Neural cell (in vitro differentiated cells): ENCODE results near the gene GJE1. TPM values are rescaled to one million over a fixed set of nuclear protein-coding genes. Genes with fewer than 3 reads are reported as not detected.

Experiments used
- H2AFZ ChIP-seq: fragments of 200-600, 300-800 bp; sonication (generic), shearing (Covaris generic); 2 replicates; pipeline ENCODE4 v1.6.0; 2014; ENCODE audit warnings: low read depth, mild to moderate bottlenecking, antibody characterized with exemption, low read length, moderate library complexity
- H3F3A ChIP-seq: fragments of 200-600 bp; shearing (Covaris generic); 2 replicates; pipeline ENCODE4 v1.6.1; 2016; ENCODE audit warnings: mild to moderate bottlenecking, moderate library complexity, mixed read lengths, antibody characterized with exemption, low read length; ENCODE audit not compliant: insufficient read depth, poor library complexity, severe bottlenecking
- H3K27ac ChIP-seq: fragments of 200-600, 300-800 bp; sonication (generic), shearing (Covaris generic); 2 replicates; pipeline ENCODE4 v1.5.1; 2014; ENCODE audit warnings: mild to moderate bottlenecking, low read length, moderate library complexity
- H3K27me3 ChIP-seq: fragments of 300-800, 200-600 bp; sonication (generic), shearing (Covaris generic); 2 replicates; pipeline ENCODE4 v1.6.0; 2014; ENCODE audit warnings: mild to moderate bottlenecking, low read depth, low read length, moderate library complexity; ENCODE audit not compliant: insufficient read depth
- H3K36me3 ChIP-seq: fragments of 300-800, 200-600 bp; sonication (generic), shearing (Covaris generic); 2 replicates; pipeline ENCODE4 v1.5.1; 2014; ENCODE audit warnings: mild to moderate bottlenecking, antibody characterized with exemption, low read length, moderate library complexity; ENCODE audit not compliant: insufficient read depth
- H3K4me2 ChIP-seq: fragments of 300-800, 200-600 bp; sonication (generic), shearing (Covaris generic); 2 replicates; pipeline ENCODE4 v1.6.0; 2014; ENCODE audit warnings: mild to moderate bottlenecking, low read length
- H3K4me3 ChIP-seq: fragments of 300-800, 200-600 bp; sonication (generic), shearing (Covaris generic); 2 replicates; pipeline ENCODE4 v1.5.1; 2014; ENCODE audit warnings: mild to moderate bottlenecking, low read length, moderate library complexity
- H3K79me2 ChIP-seq: fragments of 200-600 bp; shearing (Covaris generic); replicated peaks from 2 replicates; pipeline ENCODE4 v1.6.0; 2014; ENCODE audit warnings: mild to moderate bottlenecking, low read length, moderate library complexity; ENCODE audit not compliant: insufficient read depth
- H3K9ac ChIP-seq: fragments of 300-800, 200-600 bp; sonication (generic), shearing (Covaris generic); 2 replicates; pipeline ENCODE4 v1.6.1; 2016; ENCODE audit warnings: mild to moderate bottlenecking, low read length, mixed read lengths
- H3K9me2 ChIP-seq: fragments of 200-600 bp; shearing (Covaris generic); 2 replicates; pipeline ENCODE4 v1.6.1; 2016; ENCODE audit warnings: mild to moderate bottlenecking, low read length, mixed read lengths; ENCODE audit not compliant: insufficient read depth
- H3K9me3 ChIP-seq: fragments of 200-600, 300-800 bp; sonication (generic), shearing (Covaris generic); 2 replicates; pipeline ENCODE4 v1.6.1; 2016; ENCODE audit warnings: mild to moderate bottlenecking, mixed run types, low read length, moderate library complexity, mixed read lengths
- H4K20me1 ChIP-seq: fragments of 200-600 bp; shearing (Covaris generic); 2 replicates; pipeline ENCODE4 v1.6.1; 2016; ENCODE audit warnings: mild to moderate bottlenecking, mixed run types; ENCODE audit not compliant: insufficient read depth
- EP300 ChIP-seq: fragments of 450-650 bp; conservative IDR thresholded peaks from 2 replicates; pipeline ENCODE4 v1.6.1; 2014; ENCODE audit warnings: antibody characterized with exemption, mild to moderate bottlenecking, moderate library complexity; ENCODE audit not compliant: poor library complexity, severe bottlenecking
- EZH2 ChIP-seq: fragments of 200-600, 300-800 bp; shearing (Covaris generic), sonication (generic); IDR thresholded peaks from 2 replicates; pipeline ENCODE4 v1.6.1; 2014; ENCODE audit warnings: antibody characterized with exemption, low read length, borderline replicate concordance, mild to moderate bottlenecking; ENCODE audit not compliant: insufficient read depth, poor library complexity, severe bottlenecking
- MXI1 ChIP-seq: fragments of 450-650 bp; conservative IDR thresholded peaks from 2 replicates; pipeline ENCODE4 v1.6.1; 2014; ENCODE audit warnings: antibody characterized with exemption, mild to moderate bottlenecking; ENCODE audit not compliant: poor library complexity, severe bottlenecking
- POLR2AphosphoS5 ChIP-seq: IDR thresholded peaks from 2 replicates; pipeline ENCODE4 v1.6.1; 2012
- RAD21 ChIP-seq: fragments of 450-650 bp; conservative IDR thresholded peaks from 2 replicates; pipeline ENCODE4 v1.6.1; 2014; ENCODE audit warnings: antibody characterized with exemption, mild to moderate bottlenecking, moderate library complexity
- SMC3 ChIP-seq: fragments of 450-650 bp; conservative IDR thresholded peaks from 2 replicates; pipeline ENCODE4 v1.6.1; 2014; ENCODE audit warnings: antibody characterized with exemption, mild to moderate bottlenecking, moderate library complexity; ENCODE audit not compliant: poor library complexity
- TAF1 ChIP-seq: IDR thresholded peaks from 2 replicates; pipeline ENCODE4 v1.6.1; 2012; ENCODE audit warnings: low read depth
- polyA plus RNA-seq: library from polyadenylated mRNA; depleted of rRNA; stranded (reverse); fragments of >200 nt; gene quantifications from 2 replicates; pipeline ENCODE4 v1.2.3, GENCODE V29; 2014
- TF ChIP-seq, protein P1 (sequence below): IDR thresholded peaks from 2 replicates; pipeline ENCODE4 v1.6.1; 2012; ENCODE audit warnings: borderline replicate concordance
- TF ChIP-seq, protein P2 (sequence below): fragments of 450-650 bp; IDR thresholded peaks from 2 replicates; pipeline ENCODE4 v1.5.1; 2014; ENCODE audit warnings: antibody characterized with exemption, mild to moderate bottlenecking, moderate library complexity; ENCODE audit not compliant: poor library complexity, severe bottlenecking

The GJE1 gene
- polyA plus RNA-seq, 1 donor from 2014 or later: not detected

DNA sequence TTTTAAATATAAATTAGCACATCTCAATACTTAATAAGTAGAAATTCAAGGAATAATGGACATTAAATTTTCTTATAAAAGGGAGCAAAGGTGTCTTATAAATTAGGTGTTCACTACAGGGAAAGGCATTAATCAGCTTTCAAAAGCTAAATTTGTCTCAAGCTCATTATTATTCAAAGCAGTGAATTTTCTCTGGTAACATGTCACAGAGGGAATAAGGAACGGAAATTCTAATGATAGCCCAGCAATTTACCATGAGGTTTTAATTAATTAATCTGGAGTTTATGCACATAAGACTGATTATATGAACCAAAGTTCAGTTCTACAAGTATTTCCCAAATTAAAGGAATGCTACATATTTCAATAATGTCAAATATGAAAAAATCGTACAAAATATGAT lies 15.4 kb upstream of the GJE1 start:
- no peak overlapping the region for H3K4me3 ChIP-seq
- no peaks in the 10 kb centered on the region for H3K79me2 ChIP-seq
- no peaks in the 10 kb centered on the region for H3K27me3 ChIP-seq
- H3K27ac ChIP-seq: no peak overlapping the region
- H3K4me2 ChIP-seq: no peak overlapping the region
- H3K36me3 ChIP-seq: no peaks in the 10 kb centered on the region
- H2AFZ ChIP-seq: no peak overlapping the region
- no peaks in the 10 kb centered on the region for H3K9me3 ChIP-seq
- TF ChIP-seq RAD21: no peak
- TF ChIP-seq SMC3: no peak
- TF ChIP-seq, protein P1, sequence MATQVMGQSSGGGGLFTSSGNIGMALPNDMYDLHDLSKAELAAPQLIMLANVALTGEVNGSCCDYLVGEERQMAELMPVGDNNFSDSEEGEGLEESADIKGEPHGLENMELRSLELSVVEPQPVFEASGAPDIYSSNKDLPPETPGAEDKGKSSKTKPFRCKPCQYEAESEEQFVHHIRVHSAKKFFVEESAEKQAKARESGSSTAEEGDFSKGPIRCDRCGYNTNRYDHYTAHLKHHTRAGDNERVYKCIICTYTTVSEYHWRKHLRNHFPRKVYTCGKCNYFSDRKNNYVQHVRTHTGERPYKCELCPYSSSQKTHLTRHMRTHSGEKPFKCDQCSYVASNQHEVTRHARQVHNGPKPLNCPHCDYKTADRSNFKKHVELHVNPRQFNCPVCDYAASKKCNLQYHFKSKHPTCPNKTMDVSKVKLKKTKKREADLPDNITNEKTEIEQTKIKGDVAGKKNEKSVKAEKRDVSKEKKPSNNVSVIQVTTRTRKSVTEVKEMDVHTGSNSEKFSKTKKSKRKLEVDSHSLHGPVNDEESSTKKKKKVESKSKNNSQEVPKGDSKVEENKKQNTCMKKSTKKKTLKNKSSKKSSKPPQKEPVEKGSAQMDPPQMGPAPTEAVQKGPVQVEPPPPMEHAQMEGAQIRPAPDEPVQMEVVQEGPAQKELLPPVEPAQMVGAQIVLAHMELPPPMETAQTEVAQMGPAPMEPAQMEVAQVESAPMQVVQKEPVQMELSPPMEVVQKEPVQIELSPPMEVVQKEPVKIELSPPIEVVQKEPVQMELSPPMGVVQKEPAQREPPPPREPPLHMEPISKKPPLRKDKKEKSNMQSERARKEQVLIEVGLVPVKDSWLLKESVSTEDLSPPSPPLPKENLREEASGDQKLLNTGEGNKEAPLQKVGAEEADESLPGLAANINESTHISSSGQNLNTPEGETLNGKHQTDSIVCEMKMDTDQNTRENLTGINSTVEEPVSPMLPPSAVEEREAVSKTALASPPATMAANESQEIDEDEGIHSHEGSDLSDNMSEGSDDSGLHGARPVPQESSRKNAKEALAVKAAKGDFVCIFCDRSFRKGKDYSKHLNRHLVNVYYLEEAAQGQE: no peak
- TF ChIP-seq EZH2: no peak
- TF ChIP-seq, protein P2, sequence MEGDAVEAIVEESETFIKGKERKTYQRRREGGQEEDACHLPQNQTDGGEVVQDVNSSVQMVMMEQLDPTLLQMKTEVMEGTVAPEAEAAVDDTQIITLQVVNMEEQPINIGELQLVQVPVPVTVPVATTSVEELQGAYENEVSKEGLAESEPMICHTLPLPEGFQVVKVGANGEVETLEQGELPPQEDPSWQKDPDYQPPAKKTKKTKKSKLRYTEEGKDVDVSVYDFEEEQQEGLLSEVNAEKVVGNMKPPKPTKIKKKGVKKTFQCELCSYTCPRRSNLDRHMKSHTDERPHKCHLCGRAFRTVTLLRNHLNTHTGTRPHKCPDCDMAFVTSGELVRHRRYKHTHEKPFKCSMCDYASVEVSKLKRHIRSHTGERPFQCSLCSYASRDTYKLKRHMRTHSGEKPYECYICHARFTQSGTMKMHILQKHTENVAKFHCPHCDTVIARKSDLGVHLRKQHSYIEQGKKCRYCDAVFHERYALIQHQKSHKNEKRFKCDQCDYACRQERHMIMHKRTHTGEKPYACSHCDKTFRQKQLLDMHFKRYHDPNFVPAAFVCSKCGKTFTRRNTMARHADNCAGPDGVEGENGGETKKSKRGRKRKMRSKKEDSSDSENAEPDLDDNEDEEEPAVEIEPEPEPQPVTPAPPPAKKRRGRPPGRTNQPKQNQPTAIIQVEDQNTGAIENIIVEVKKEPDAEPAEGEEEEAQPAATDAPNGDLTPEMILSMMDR: no peak
- H4K20me1 ChIP-seq: no peaks in the 10 kb centered on the region
- no peak overlapping the region for H3K9ac ChIP-seq
- H3K9me2 ChIP-seq: no peaks in the 10 kb centered on the region
- no peaks in the 10 kb centered on the region for H3F3A ChIP-seq

DNA sequence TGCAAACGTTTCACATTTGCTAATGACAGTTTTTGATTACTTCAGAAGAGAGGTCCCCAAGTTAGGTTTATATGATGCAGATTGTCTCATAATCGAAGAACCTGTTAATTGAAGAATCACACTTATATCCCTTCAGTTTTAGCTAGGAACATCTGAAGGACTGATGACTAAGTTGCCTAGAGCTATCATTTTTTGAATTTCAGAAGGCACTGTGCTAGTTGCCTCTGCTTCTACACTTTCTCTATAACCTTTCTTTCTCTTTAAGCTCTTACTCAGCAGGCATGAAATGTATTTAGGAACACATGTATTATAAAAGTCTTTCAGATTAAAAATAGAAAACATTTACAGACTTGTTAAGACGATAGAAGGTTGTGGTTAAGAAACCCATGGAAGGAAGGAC lies 14.4 kb upstream of the GJE1 start:
- H3K79me2 ChIP-seq: no peaks in the 10 kb centered on the region
- no peak overlapping the region for H3K4me3 ChIP-seq
- H3K4me2 ChIP-seq: no peak overlapping the region
- no peaks in the 10 kb centered on the region for H3F3A ChIP-seq
- no peaks in the 10 kb centered on the region for H4K20me1 ChIP-seq
- no peaks in the 10 kb centered on the region for H3K9me3 ChIP-seq
- H2AFZ ChIP-seq: no peak overlapping the region
- no peak overlapping the region for H3K9ac ChIP-seq
- no peaks in the 10 kb centered on the region for H3K9me2 ChIP-seq
- no peak for TF ChIP-seq SMC3
- TF ChIP-seq RAD21: no peak
- TF ChIP-seq MXI1: no peak
- no peak for TF ChIP-seq EP300
- TF ChIP-seq, protein P1: no peak
- no peak for TF ChIP-seq TAF1
- TF ChIP-seq EZH2: no peak
- TF ChIP-seq, protein P2: no peak
- TF ChIP-seq POLR2AphosphoS5: no peak
- no peak overlapping the region for H3K27ac ChIP-seq
- H3K36me3 ChIP-seq: no peaks in the 10 kb centered on the region
- no peaks in the 10 kb centered on the region for H3K27me3 ChIP-seq
